GM12892 (cell line): Measurements from ENCODE around the gene LGI4.

ENCODE experiments used
- POLR2A ChIP-seq: IDR thresholded peaks from 2 replicates; pipeline ENCODE4 v1.6.1; 2011; ENCODE audit warnings: low read depth, low read length, control low read depth
- POLR2AphosphoS5 ChIP-seq: IDR thresholded peaks from 2 replicates; pipeline ENCODE4 v1.6.1; 2011; ENCODE audit warnings: low read depth, low read length, control low read depth
- TAF1 ChIP-seq: IDR thresholded peaks from 2 replicates; pipeline ENCODE4 v1.6.1; 2011; ENCODE audit warnings: low read depth, mild to moderate bottlenecking, control low read depth, low read length, borderline replicate concordance

- TF ChIP-seq POLR2AphosphoS5 (no peak), POLR2A (no peak), TAF1 (no peak)
Observed at GRCh38 chr19:35075202-35076025, 59.4 kb downstream of the LGI4 start.
